Upper lobe of left lung (tissue), 4 donors: ENCODE measurements around the gene FHOD3.

ENCODE experiments used
- POLR2A ChIP-seq, 4 donors: fragments of 450-650 bp; IDR thresholded peaks; one replicate each; pipeline ENCODE4 v1.5.1; 2016 to 2017; ENCODE audit warnings: antibody characterized with exemption in 4 of 4, mild to moderate bottlenecking in 2 of 4
- POLR2AphosphoS5 ChIP-seq, 2 donors: sonication (generic); formaldehyde crosslinking; IDR thresholded peaks; one replicate each; pipeline ENCODE4 v1.5.1; 2017; ENCODE audit warnings: antibody characterized with exemption in 2 of 2
- TF ChIP-seq, protein P1 (sequence below), 6 experiments: fragments of 450-650 bp in 4 of 6; fragments of 200-600 bp in 2 of 6; sonication (generic) in 2 of 6; IDR thresholded peaks; one replicate each; pipeline ENCODE4 v1.5.1; 2016 to 2019; ENCODE audit warnings: antibody characterized with exemption in 6 of 6

DNA sequence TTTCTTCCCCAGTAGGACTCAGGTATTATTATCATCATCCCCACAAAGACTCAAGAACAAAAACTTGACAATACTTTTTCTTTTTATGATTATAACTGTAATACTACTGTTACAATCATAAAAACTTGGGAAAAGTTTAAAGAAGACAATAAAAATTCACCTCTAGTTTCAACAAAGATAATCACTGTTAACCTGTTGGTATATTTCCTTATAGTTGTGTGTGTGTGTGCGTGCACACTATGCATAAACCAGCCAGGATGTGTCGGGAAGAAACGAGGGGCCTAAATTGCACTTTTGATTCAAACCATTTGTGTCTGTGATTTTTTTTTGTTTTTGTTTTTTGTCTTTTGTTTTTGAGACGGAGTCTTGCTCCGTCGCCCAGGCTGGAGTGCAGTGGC lies 298.3 kb downstream of the FHOD3 start:
- TF ChIP-seq, protein P1, sequence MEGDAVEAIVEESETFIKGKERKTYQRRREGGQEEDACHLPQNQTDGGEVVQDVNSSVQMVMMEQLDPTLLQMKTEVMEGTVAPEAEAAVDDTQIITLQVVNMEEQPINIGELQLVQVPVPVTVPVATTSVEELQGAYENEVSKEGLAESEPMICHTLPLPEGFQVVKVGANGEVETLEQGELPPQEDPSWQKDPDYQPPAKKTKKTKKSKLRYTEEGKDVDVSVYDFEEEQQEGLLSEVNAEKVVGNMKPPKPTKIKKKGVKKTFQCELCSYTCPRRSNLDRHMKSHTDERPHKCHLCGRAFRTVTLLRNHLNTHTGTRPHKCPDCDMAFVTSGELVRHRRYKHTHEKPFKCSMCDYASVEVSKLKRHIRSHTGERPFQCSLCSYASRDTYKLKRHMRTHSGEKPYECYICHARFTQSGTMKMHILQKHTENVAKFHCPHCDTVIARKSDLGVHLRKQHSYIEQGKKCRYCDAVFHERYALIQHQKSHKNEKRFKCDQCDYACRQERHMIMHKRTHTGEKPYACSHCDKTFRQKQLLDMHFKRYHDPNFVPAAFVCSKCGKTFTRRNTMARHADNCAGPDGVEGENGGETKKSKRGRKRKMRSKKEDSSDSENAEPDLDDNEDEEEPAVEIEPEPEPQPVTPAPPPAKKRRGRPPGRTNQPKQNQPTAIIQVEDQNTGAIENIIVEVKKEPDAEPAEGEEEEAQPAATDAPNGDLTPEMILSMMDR (IDR thresholded peaks at IDR 0.05), result no peak
- TF ChIP-seq POLR2A (IDR thresholded peaks at IDR 0.05) (no peak), POLR2AphosphoS5 (IDR thresholded peaks at IDR 0.05) (no peak)
